ENCODE results near the gene GRIK4.

DNA sequence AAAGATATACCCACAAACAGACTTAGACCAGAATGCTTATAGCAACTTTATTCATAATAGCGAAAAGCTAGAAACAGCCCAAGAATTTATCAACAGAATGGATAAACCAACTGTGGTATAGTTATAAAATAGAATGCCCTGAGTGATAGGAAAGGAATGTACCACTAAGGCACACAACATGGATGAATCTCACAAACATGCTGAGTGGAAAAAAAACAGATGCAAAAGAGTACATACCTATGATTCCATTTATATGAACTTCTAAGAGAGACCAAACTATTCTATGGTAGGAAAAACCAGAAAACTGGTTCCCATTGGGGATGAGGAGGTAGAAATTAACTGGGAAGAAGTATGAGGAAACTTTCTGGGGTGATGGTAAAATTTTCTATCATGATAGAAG, 40.4 kb upstream of the GRIK4 start:
- TF ChIP-seq, protein P1, sequence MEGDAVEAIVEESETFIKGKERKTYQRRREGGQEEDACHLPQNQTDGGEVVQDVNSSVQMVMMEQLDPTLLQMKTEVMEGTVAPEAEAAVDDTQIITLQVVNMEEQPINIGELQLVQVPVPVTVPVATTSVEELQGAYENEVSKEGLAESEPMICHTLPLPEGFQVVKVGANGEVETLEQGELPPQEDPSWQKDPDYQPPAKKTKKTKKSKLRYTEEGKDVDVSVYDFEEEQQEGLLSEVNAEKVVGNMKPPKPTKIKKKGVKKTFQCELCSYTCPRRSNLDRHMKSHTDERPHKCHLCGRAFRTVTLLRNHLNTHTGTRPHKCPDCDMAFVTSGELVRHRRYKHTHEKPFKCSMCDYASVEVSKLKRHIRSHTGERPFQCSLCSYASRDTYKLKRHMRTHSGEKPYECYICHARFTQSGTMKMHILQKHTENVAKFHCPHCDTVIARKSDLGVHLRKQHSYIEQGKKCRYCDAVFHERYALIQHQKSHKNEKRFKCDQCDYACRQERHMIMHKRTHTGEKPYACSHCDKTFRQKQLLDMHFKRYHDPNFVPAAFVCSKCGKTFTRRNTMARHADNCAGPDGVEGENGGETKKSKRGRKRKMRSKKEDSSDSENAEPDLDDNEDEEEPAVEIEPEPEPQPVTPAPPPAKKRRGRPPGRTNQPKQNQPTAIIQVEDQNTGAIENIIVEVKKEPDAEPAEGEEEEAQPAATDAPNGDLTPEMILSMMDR (IDR thresholded peaks at IDR 0.05), result no peak
- TF ChIP-seq EZH2 (IDR thresholded peaks at IDR 0.05), result no peak
